Stimulated activated CD4-positive, alpha-beta T cell treated with anti-CD3 and anti-CD28 coated beads, TNF-alpha, amount 100 ng/mL, for 24 hours (primary cell): ENCODE data around the gene MAGOHB.
"Not testable (repeated sequence)": the region's sequence is repeated elsewhere in the genome, so short reads cannot be mapped to it uniquely, and the experiment has no call there.

Source experiments
- DNase-seq, 3 experiments: peaks; one replicate each; pipeline ENCODE4 v3.0.0-alpha.2; 2020; ENCODE audit warnings: low read depth in 3 of 3

The MAGOHB gene

GRCh38 chr12:10612110-10612509, 1.3 kb downstream of the MAGOHB start:
- DNase-seq = no peak

- DNase-seq = not testable (repeated sequence)
Measured at GRCh38 chr12:10611258-10611657, 2.2 kb downstream of the MAGOHB start.

- no peak for DNase-seq
Measured at GRCh38 chr12:10610188-10610587, 3.2 kb downstream of the MAGOHB start.

- no peak for DNase-seq
Measured at GRCh38 chr12:10607885-10608458, 5.4 kb downstream of the MAGOHB start.

- no peak for DNase-seq
Measured at GRCh38 chr12:10601860-10602259, 11.5 kb downstream of the MAGOHB start.

GRCh38 chr12:10600988-10601387, 12.4 kb downstream of the MAGOHB start:
- no peak for DNase-seq

- no peak for DNase-seq
Measured at GRCh38 chr12:10595881-10596280, 17.5 kb downstream of the MAGOHB start.

- no peak for DNase-seq
Measured at GRCh38 chr12:10590966-10591365, 22.4 kb downstream of the MAGOHB start.

- no peak for DNase-seq
Measured at GRCh38 chr12:10584415-10584814, 29.0 kb downstream of the MAGOHB start.

- DNase-seq = no peak
Measured at GRCh38 chr12:10582704-10583103, 30.7 kb downstream of the MAGOHB start.

GRCh38 chr12:10582133-10582532, 31.3 kb downstream of the MAGOHB start:
- DNase-seq = not testable (repeated sequence)

- DNase-seq = no peak
Measured at GRCh38 chr12:10574307-10574706, 39.1 kb downstream of the MAGOHB start.

GRCh38 chr12:10572021-10572490, 41.4 kb downstream of the MAGOHB start:
- DNase-seq = not testable (repeated sequence)

GRCh38 chr12:10571141-10571540, 42.3 kb downstream of the MAGOHB start:
- DNase-seq = no peak

GRCh38 chr12:10567813-10568212, 45.6 kb downstream of the MAGOHB start:
- no peak for DNase-seq

GRCh38 chr12:10563966-10564365, 49.4 kb downstream of the MAGOHB start:
- no peak for DNase-seq

- no peak for DNase-seq
Measured at GRCh38 chr12:10563002-10563401, 50.4 kb downstream of the MAGOHB start.

GRCh38 chr12:10562306-10562933, 51.0 kb downstream of the MAGOHB start:
- DNase-seq = peak in 1 of 3 experiments; percentile 20

GRCh38 chr12:10559244-10559643, 54.2 kb downstream of the MAGOHB start:
- DNase-seq = no peak

GRCh38 chr12:10558789-10559188, 54.6 kb downstream of the MAGOHB start:
- no peak for DNase-seq

GRCh38 chr12:10558301-10558700, 55.1 kb downstream of the MAGOHB start:
- no peak for DNase-seq

GRCh38 chr12:10557766-10558165, 55.6 kb downstream of the MAGOHB start:
- no peak for DNase-seq

- DNase-seq = no peak
Measured at GRCh38 chr12:10557329-10557728, 56.1 kb downstream of the MAGOHB start.
